B cell (primary cell): ENCODE measurements around the gene LATS2. TPM values are rescaled to one million over a fixed set of nuclear protein-coding genes. Genes with fewer than 3 reads are reported as not detected.

Experiments used
- ATAC-seq: fragments of 200-7000 bp; cut with Tn5 transposase; one replicate; pipeline ENCODE4 v1.10.0; 2021; ENCODE audit warnings: low read depth, mild to moderate bottlenecking, moderate number of reproducible peaks, moderate library complexity
- CTCF ChIA-PET: fragments of 350-600 bp; sonication (Branson Sonifier 250); formaldehyde crosslinking; loops from one replicate; lab custom pipeline; 2021; ENCODE audit warnings: antibody characterized with exemption, inconsistent platforms; lab: Charles Lee
- POLR2A ChIA-PET: fragments of 350-600 bp; sonication (Branson Sonifier 250); formaldehyde crosslinking; loops from one replicate; lab custom pipeline; 2021; ENCODE audit warnings: antibody characterized with exemption; lab: Charles Lee
- DNase-seq: peaks from one replicate; pipeline ENCODE4 v3.0.0; 2013
- H2AFZ ChIP-seq: 2 replicates; pipeline ENCODE4 v1.6.1; 2012; ENCODE audit warnings: mild to moderate bottlenecking, low read depth, low read length; ENCODE audit not compliant: insufficient read depth, poor library complexity, severe bottlenecking
- H3K27ac ChIP-seq, 2 donors: 1 replicate in 1 of 2; 2 replicates in 1 of 2; pipeline ENCODE4 v1.5.1; 2012 to 2013; ENCODE audit warnings: low read length in 2 of 2, mild to moderate bottlenecking in 2 of 2, moderate library complexity in 1 of 2
- H3K27me3 ChIP-seq, 4 experiments: fragments of 200-600 bp in 1 of 4; sonication (generic) in 1 of 4; replicated peaks in 1 of 4; 1 replicate in 2 of 4; 2 replicates in 2 of 4; pipeline versions ENCODE4 v1.6.1 to v1.7.0; 2013 to 2016; ENCODE audit warnings: low read length in 3 of 4, mild to moderate bottlenecking in 2 of 4, mixed read lengths in 1 of 4, moderate library complexity in 1 of 4; ENCODE audit not compliant: insufficient read depth in 4 of 4, control insufficient read depth in 3 of 4; ENCODE audit errors: control extremely low read depth in 1 of 4
- H3K36me3 ChIP-seq, 2 experiments: replicated peaks in 1 of 2; 1 replicate in 1 of 2; 2 replicates in 1 of 2; pipeline versions ENCODE4 v1.6.1 to v1.7.1; 2013; ENCODE audit warnings: low read length in 1 of 2; ENCODE audit not compliant: insufficient read depth in 2 of 2, control insufficient read depth in 1 of 2; ENCODE audit errors: control extremely low read depth in 1 of 2, extremely low read depth in 1 of 2
- H3K4me1 ChIP-seq, 2 donors: fragments of 200-600 bp in 1 of 2; sonication (generic) in 1 of 2; 1 replicate in 1 of 2; 2 replicates in 1 of 2; pipeline versions ENCODE4 v1.5.1 to v1.6.1; 2013 to 2017; ENCODE audit warnings: low read length in 2 of 2; ENCODE audit not compliant: control insufficient read depth in 2 of 2, insufficient read depth in 2 of 2
- H3K4me2 ChIP-seq: replicated peaks from 2 replicates; pipeline ENCODE3; 2012; ENCODE audit warnings: mild to moderate bottlenecking, low read depth, low read length; ENCODE audit not compliant: poor library complexity, severe bottlenecking
- H3K4me3 ChIP-seq, 5 experiments: fragments of 200-600 bp in 1 of 5; sonication (generic) in 1 of 5; 1 replicate in 3 of 5; 2 replicates in 2 of 5; pipeline versions ENCODE4 v1.5.1 to v1.7.0; 2011 to 2016; ENCODE audit warnings: low read length in 4 of 5, mild to moderate bottlenecking in 4 of 5, low read depth in 2 of 5, control low read depth in 1 of 5, moderate library complexity in 1 of 5; ENCODE audit not compliant: insufficient read depth in 1 of 5; ENCODE audit errors: control extremely low read depth in 1 of 5, extremely low read depth in 1 of 5
- H3K79me2 ChIP-seq: fragments of 200-600 bp; sonication (generic); one replicate; pipeline ENCODE4 v1.6.0; 2016; ENCODE audit warnings: low read length; ENCODE audit not compliant: control insufficient read depth, insufficient read depth
- H3K9ac ChIP-seq: fragments of 200-600 bp; sonication (generic); 2 replicates; pipeline ENCODE4 v1.6.1; 2017; ENCODE audit warnings: mild to moderate bottlenecking, low read length, moderate library complexity
- H3K9me3 ChIP-seq, 3 donors: one replicate each; pipeline versions ENCODE4 v1.6.1 to v1.7.1; 2013; ENCODE audit warnings: low read length in 2 of 3; ENCODE audit not compliant: control insufficient read depth in 2 of 3, insufficient read depth in 1 of 3; ENCODE audit errors: control extremely low read depth in 1 of 3
- H4K20me1 ChIP-seq: 2 replicates; pipeline ENCODE4 v1.6.0; 2012; ENCODE audit warnings: mild to moderate bottlenecking, low read length; ENCODE audit not compliant: insufficient read depth, control insufficient read depth, poor library complexity, severe bottlenecking
- H3K27ac Mint-ChIP-seq: one replicate; pipeline ENCODE4 v1.8.0; 2021; ENCODE audit warnings: mixed read lengths
- H3K27me3 Mint-ChIP-seq: one replicate; pipeline ENCODE4 v1.8.0; 2021; ENCODE audit warnings: mixed read lengths
- H3K4me1 Mint-ChIP-seq: one replicate; pipeline ENCODE4 v1.8.0; 2021; ENCODE audit warnings: mixed read lengths
- H3K4me3 Mint-ChIP-seq: one replicate; pipeline ENCODE4 v1.8.0; 2021; ENCODE audit warnings: mixed read lengths
- H3K9me3 Mint-ChIP-seq: one replicate; pipeline ENCODE4 v1.8.0; 2022; ENCODE audit warnings: mixed read lengths; ENCODE audit not compliant: insufficient read depth
- CTCF ChIP-seq: fragments of 200-600 bp; IDR thresholded peaks from one replicate; pipeline ENCODE4 v1.8.0; 2022; ENCODE audit warnings: antibody characterized with exemption, mild to moderate bottlenecking
- EZH2 ChIP-seq: IDR thresholded peaks from 2 replicates; pipeline ENCODE4 v1.6.1; 2012; ENCODE audit warnings: borderline replicate concordance, low read depth, mild to moderate bottlenecking, moderate library complexity, low read length; ENCODE audit not compliant: insufficient read depth, poor library complexity, severe bottlenecking
- WGBS: methylation state at CpG from one replicate; pipeline ENCODE4 v1.1.5; 2013; ENCODE audit warnings: missing lambda C conversion rate; ENCODE audit not compliant: insufficient coverage; 5-methylcytosine and 5-hydroxymethylcytosine counted together
- intact Hi-C: fragments of 100-400 bp; cut with micrococcal nuclease; formaldehyde crosslinking; loops from one replicate; pipeline ENCODE4 v1.10.0; 2022
- polyA plus RNA-seq: library from polyadenylated mRNA; depleted of rRNA; stranded (reverse); fragments of >200 nt; gene quantifications from 2 replicates; pipeline ENCODE4 v1.2.3, GENCODE V29; 2012
- total RNA-seq, 2 donors: library from RNA; stranded (reverse); fragments of 120-200 nt in 1 of 2; gene quantifications; 1 replicate in 1 of 2; 2 replicates in 1 of 2; pipeline versions ENCODE4 v1.2.3 to v1.2.4, GENCODE V29; 2013 to 2022

Gene LATS2
- total and polyA plus RNA-seq, 2 donors (not counting 1 experiment from before 2014, with no cell fraction given), result 1.9 to 2.7 TPM

- Histone ChIP-seq H3K9ac (no peak overlapping the region), H4K20me1 (no peaks in the 10 kb centered on the region), H3K4me3 (no peak overlapping the region), H3K4me2 (no peak overlapping the region), H3K79me2 (no peaks in the 10 kb centered on the region), H3K36me3 (no peaks in the 10 kb centered on the region), H2AFZ (no peak overlapping the region), H3K27me3 (no peaks in the 10 kb centered on the region), H3K4me1 (no peaks in the 10 kb centered on the region), H3K27ac (no peak overlapping the region), H3K9me3 (peaks cover 0 to 8% (median 0%) of the 10 kb centered on the region in 3 donors)
- Mint-ChIP-seq H3K9me3 (peaks cover 3% of the 10 kb centered on the region), H3K4me1 (no peaks in the 10 kb centered on the region), H3K27me3 (no peaks in the 10 kb centered on the region), H3K27ac (no peak overlapping the region), H3K4me3 (no peak overlapping the region)
- 98% methylated on average over 3 of the region's 3 CpGs for WGBS
- ATAC-seq, result no peak
- no peak for TF ChIP-seq EZH2
- no peak for TF ChIP-seq CTCF
- ChIA-PET POLR2A (no interaction called here), CTCF (no interaction called here)
- intact Hi-C loops, result no loop called here
- DNase-seq, result no peak
These were observed 56.2 kb downstream of the LATS2 start for GRCh38 chr13:21005193-21005592.

GRCh38 chr13:21001471-21001870 lies 59.9 kb downstream of the LATS2 start:
- no peaks in the 10 kb centered on the region for H3K27me3 ChIP-seq
- H3K4me1 Mint-ChIP-seq, result no peaks in the 10 kb centered on the region
- no peak for DNase-seq
- H4K20me1 ChIP-seq, result no peaks in the 10 kb centered on the region
- H3K9me3 ChIP-seq, result peaks cover 0 to 11% (median 0%) of the 10 kb centered on the region in 3 donors
- ATAC-seq, result no peak
- no peaks in the 10 kb centered on the region for H3K4me1 ChIP-seq
- H3K27ac Mint-ChIP-seq, result no peak overlapping the region
- no peak overlapping the region for H3K4me3 Mint-ChIP-seq
- no peak overlapping the region for H3K4me2 ChIP-seq
- H3K9ac ChIP-seq, result no peak overlapping the region
- H2AFZ ChIP-seq, result no peak overlapping the region
- CTCF ChIA-PET, result no interaction called here
- no peak overlapping the region for H3K27ac ChIP-seq
- no peaks in the 10 kb centered on the region for H3K79me2 ChIP-seq
- POLR2A ChIA-PET, result no interaction called here
- H3K9me3 Mint-ChIP-seq, result peaks cover 3% of the 10 kb centered on the region
- 100% methylated on average over 1 of the region's 5 CpGs for WGBS
- TF ChIP-seq CTCF (no peak), EZH2 (no peak)
- no peak overlapping the region for H3K4me3 ChIP-seq
- intact Hi-C loops, result no loop called here
- H3K36me3 ChIP-seq, result no peaks in the 10 kb centered on the region
- H3K27me3 Mint-ChIP-seq, result no peaks in the 10 kb centered on the region
